Measurements from ENCODE around the gene PPME1.

DNA sequence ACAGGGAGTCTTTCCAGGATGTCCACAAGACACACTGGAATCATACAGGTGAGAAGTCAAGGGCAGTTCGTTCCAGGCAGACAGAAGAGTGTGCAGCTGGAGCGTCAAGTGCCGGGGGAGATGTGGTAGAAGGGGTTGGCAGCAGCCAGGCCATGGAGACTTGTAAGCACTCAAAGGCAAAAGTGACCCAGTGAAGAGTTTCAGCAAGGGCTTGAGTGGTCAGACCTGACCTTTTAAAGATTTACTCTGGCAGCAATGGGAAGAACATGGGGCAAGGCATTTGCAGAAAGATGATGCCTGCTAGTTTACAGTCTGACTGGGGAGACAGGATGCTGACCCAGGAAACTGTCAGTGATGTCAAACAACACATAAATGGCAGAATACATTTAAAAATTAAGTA, 111.3 kb downstream of the PPME1 start:
- TF ChIP-seq, protein P1, sequence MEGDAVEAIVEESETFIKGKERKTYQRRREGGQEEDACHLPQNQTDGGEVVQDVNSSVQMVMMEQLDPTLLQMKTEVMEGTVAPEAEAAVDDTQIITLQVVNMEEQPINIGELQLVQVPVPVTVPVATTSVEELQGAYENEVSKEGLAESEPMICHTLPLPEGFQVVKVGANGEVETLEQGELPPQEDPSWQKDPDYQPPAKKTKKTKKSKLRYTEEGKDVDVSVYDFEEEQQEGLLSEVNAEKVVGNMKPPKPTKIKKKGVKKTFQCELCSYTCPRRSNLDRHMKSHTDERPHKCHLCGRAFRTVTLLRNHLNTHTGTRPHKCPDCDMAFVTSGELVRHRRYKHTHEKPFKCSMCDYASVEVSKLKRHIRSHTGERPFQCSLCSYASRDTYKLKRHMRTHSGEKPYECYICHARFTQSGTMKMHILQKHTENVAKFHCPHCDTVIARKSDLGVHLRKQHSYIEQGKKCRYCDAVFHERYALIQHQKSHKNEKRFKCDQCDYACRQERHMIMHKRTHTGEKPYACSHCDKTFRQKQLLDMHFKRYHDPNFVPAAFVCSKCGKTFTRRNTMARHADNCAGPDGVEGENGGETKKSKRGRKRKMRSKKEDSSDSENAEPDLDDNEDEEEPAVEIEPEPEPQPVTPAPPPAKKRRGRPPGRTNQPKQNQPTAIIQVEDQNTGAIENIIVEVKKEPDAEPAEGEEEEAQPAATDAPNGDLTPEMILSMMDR (IDR thresholded peaks at IDR 0.05): no peak
- no peak for TF ChIP-seq POLR2A (IDR thresholded peaks at IDR 0.05)

All from upper lobe of left lung (tissue), 4 donors.